ENCODE results near the gene TMTC2.

TMTC2 gene

DNA sequence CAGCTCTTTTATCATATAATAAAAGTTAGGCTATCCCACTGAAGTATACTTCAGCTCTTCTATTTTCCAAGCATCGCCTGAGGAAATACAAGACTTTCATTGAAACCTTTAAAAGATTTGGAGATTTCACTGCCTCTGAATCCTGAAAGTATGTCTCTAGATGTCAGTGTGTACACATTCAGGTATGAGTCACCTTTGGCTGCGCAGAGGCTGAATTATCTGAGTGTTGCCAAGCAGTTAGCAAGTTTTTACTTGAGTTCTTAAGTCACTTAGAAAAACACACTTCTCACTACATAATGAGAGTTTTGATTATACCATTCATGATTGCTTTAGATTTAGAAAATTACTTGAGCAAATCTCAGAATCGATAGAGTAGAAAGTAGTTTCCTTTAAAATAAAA is 210.3 kb downstream of the TMTC2 start:
- DNase-seq, result no peak

DNA sequence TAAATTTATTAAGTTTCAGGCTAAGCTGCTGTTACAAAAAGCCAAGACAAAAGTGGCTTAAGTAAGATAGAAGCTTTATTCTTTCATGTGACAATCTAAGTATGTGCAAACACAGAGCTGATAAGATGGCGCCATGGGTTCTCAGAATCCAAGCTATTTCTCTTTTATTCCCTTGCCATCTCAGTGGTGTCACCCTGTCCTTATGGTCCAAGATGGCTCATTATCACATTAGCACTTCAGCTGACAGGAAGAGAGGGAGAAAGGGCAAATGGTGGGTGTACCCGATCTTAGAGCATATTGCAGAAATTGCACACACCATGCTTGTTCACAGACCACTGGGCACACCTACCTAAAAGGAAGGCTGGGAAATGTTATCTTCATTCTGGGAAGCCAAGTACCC is 211.7 kb downstream of the TMTC2 start:
- DNase-seq, result no peak

DNA sequence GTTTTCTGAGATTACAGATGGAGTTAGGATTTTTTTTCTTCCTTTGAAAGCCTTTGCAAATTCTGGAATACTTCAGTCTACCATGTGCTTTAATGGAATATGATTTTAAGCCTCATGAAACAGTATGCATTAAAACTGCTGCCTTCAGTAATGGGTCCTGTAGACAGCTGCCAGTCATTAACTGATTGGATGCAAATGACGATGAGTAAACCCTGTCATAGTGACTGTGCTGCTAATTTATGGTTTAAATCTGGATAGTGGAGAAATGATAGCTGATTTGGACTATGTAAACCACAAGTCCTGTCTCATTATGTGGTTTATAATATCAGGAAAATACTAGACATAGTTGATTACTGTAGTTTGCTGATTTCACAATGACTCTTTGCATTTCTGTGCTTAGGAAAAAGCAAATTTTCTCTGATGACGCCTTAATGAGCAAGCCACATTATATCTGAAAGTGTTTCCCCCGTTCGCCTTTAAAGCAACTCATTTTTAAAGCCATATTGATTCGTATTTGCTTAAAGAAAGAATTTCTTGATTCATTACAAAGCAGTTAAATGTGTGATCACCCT is 217.6 kb downstream of the TMTC2 start:
- no peak for DNase-seq

DNA sequence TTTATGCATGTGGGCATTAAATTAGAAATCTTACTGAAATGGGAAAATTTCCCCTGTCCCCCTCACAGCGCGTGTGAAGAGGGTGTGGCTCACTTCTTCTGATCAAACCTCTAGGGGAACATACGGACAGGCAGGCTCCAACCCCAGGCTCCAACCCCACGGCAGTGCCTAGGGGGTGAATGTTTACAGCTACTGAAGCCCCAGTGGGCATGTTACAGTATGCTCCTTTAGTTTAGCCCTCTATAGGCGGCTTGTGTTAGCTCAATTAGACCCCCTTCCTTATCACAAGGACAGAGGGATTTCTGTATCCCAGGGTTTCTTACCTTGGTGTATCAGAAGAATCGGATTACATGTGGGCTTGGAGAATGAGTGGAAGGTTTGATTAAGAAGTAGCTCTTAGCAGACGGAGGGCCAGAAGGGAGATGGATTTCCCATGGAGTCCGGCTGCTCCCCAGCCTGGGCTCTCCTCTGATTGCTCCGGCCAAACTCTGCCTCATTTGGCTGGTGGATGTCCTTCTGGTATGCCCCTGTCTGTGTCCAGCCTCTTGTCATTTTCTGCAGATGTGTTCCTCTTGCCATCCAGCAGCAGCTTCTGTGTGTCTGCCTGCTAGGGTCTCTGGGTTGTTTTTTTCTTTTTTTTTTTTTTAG is 223.7 kb downstream of the TMTC2 start:
- DNase-seq, result no peak

DNA sequence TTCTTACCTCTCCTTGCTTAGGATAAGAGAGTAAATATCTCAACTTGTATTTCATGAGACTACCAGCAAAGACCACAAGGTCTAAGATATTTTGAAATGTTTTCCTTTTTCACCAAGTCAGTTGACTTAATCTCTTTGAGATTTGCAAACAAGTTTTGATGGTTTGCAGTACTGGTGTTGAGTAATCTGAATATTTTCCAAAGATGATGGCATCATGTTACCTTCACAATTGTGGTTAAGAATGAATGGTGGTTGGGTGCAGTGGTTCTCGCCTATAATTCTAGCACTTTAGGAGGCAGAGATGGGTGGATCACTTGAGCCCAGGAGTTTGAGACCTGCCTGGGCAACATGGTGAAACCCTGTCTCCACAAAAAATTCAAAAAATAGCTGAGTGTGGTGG is 225.7 kb downstream of the TMTC2 start:
- no peak for DNase-seq

DNA sequence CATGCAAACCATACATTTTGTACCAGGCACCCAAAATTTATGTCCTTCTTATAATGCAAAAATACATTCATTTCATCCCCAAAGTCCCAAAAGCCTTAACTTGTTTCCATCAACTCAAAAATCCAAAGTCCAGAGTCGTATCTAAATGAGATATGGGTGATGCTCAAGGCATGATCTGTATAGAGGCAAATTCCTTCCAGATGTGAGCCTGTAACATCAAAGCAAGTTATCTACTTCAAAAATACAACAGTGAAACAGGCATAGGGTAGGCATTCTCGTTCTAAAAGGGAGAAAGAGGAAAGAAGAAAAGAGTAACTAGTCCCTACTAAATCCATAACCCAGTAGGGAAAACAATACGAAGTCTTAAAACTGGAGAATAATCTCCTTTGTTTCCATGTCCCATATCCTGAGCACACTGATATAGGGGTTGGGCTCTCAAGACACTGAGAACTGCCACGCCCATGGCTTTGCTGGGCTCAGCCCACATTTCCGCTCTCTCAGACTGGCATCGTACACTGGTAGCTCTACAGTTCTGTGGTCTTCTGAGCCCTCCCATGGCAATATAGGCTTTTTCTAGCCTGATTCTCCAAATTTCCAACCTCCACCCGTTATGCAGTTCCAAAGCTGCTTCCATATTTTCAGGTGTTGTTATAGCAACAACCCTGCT is 232.8 kb downstream of the TMTC2 start:
- no peak for DNase-seq

DNA sequence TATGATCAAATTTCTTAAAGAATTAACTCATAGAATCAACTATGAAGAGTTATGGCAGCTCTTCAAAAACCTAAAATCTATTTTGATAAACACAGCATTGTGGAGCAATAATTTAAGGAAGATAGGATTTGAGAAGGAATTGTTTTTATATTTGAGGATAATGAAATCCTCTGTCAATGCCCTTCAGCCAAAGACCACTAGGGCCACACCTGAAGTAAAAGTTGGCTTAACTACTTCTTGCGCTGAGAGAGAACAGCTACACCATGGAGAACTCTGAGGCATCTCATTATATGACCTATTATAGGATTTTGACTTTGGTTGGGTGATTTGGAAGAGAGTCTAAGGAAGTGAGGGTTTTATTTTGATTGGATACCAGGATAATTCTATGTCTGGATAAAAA is 237.2 kb downstream of the TMTC2 start:
- DNase-seq, result no peak

DNA sequence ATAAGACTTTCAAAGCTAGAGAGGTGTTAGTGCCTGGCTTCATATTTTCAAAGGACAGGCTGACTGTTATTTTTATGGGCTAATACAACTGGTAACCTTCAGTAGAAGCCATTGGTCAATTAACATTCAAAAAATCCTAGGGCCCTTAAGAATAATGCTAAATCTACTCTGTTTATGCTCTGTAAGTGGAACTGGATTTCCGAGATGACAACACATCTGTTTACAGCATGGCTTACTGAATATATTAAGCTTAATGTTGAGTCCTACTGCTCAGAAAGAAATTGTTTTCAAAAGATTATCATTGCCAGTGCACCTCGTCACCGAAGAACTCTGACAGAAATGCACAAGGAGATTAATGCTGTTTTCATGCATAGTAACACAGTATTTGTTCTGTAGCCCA is 239.9 kb downstream of the TMTC2 start:
- no peak for DNase-seq

DNA sequence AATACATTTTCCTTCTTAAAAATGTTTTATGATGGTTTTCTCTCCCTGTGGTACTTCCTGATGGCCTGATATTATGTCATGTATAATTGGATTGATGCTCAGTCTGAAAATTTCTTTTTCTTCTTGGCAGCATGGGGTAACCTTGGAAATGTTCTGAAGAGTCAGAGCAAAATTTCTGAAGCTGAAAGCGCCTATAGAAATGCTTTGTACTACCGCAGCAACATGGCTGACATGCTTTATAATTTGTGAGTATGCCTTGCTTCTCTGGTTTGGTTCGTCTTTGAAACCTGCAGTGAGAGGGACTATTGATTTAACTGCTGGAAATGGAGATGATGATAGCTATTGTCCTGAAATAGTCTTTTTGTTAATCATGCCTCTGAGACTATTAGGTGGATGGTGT is 243.6 kb downstream of the TMTC2 start:
- DNase-seq, result no peak

DNA sequence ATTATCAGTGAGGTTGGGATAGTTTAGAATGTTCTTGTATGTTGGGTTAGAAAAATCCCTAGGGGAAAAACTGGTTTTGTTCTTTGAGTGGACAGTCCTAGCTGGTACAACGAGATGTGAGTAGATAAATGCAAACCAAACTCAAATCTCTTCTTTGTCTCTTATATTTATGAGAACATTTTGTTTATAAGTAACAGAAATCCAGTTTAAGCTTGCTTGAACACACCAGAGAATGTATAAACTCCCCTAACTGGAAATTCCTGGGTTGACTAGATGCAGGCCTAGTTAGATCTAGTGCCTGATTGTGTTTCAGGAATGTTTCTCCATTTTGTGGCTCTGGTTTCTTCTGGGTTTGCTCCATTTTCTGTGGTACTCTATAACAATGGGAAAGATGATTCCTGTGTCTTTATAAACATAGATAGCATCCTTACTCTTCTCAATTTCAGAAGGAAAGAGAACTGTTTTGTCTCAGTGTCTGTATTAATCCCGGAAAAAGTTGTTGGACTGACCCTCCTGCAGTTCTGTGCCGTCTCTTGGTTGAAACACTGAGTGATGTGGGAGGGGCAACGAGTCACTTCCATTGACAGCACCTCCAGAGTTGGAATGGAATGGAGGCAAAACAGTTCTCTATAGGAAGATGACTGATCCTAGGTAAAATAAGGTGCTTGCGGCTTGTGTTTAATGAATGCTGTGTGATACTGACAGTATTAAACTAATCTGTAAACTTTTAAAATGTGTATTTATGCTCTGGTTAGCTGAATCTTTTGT is 244.8 kb downstream of the TMTC2 start:
- DNase-seq, result no peak

DNA sequence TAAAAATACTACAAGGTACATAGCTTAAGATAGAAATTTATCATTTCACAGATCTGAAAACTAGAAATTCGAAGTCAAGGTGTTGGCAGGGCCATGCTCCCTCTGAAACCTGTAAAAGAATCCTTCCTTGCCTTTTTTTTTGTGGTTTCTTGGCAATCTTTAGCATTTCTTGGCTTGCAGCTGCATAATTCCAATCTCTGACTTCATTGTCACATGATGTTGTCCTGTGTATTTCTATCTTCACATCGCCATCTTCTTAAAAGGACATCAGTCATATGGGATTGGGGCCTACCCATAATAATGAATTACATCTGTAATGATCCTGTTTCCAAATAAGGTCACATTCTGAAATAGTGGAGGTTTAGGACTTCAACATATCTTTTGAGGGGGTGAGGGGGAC is 250.4 kb downstream of the TMTC2 start:
- DNase-seq, result no peak

DNA sequence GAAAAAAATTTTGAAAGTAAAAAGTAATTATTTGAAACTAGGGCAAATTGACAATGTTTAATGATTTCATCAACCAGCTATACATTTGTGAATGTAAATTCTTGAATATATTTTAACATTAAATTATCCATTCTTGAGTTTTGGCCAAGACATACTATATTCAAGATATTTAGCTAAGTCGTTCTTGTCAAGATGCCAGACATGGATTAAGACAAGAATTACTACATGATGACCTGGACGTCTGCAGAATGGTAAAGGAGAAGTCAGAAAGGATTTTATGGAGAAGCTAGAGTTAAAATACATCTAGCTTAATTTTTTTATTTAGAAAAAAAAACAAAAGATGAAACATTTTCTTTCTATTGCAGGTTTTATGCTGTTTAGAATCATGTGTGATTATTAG is 255.8 kb downstream of the TMTC2 start:
- DNase-seq, result no peak

DNA sequence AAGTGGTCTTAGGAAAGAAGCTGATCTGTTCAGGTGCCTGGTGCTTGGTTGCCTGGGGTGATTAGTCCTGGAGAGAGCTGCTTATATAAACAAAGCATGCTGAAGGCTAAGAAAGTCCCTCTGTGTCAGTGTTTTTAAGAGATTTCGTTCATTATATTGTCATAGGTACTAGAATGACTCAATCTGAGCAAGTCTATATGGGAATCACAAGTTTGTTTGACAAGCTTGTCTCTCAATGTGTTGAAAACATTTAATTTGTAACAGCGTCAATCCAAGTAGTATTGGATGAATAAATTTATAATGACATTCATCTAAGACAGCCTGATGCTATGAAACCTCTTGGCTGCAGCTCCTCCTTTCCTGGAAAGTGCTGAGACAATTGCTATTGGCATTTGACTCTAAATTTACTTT is 256.3 kb downstream of the TMTC2 start:
- no peak for DNase-seq

DNA sequence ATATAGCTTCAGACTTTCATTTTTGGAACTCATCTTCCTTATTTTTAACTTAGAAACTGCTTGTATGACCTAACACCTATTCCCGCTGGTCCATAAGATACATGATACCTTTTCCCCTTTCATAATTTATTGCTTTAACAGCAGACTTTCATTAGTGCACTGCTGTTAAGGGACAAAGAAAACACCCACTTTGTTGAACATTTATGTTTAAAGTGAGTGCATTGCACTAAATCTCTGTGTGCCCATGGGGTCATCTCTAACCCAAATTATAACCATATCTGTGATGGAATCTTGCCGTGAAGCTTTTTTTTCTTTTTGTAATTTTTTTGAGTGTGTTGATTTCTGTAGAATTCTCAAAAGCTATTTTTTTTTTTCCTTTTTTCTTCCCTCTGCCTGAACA is 261.8 kb downstream of the TMTC2 start:
- no peak for DNase-seq

DNA sequence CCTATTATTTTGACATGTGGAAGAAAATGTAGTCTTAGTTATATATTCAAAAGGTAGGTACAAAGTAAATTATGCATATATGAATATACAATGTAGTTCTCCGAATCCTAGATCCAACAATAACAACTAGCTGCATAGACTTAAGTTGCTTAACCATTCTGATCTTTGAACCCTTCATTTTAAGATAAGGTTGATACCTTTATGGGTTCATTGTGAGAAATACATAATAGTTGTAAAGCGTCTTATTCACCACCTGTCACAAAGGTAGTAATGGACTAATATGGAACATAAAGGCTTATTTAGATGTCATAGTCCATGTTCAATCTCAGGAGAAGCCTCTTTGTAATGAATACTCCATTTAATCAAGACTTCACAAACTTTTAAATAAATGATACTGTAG is 263.6 kb downstream of the TMTC2 start:
- no peak for DNase-seq

DNA sequence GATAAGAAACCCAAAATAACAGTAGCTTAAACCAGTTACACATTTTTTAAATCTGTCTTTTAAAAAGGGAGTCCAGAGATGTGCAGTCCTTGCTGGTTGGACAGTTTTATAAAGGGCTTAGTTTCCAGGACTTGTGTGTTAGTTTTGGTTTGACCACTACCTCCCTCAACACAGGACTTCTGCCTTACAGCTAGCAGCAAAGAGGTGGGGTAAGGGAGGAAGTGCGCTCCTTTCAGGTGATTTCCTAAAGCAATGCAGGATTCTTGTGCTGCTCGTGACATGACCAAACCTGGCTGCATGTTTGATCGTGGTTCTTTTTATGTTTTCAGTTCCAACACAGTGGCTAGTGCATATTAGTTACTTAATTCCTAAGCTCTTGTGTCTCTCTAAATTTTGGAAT is 266.2 kb downstream of the TMTC2 start:
- no peak for DNase-seq

DNA sequence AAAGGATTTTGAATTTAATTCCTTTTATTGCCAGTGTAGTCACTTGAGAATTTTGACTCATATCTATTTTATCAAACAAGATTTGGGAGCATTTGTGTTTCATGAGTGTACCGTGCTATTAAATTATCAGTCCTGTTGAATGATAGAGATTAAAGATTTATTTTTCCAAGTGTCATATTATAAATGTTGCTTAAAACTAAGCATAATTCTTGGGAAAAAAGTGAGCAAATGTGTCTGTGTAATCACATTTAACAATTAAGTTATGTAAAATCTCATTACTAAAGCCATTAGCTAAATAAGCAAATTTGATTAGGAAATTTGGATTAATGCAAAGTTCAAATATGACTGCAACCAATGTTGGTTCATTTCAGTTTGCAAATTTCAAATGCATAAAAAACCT is 266.7 kb downstream of the TMTC2 start:
- no peak for DNase-seq

DNA sequence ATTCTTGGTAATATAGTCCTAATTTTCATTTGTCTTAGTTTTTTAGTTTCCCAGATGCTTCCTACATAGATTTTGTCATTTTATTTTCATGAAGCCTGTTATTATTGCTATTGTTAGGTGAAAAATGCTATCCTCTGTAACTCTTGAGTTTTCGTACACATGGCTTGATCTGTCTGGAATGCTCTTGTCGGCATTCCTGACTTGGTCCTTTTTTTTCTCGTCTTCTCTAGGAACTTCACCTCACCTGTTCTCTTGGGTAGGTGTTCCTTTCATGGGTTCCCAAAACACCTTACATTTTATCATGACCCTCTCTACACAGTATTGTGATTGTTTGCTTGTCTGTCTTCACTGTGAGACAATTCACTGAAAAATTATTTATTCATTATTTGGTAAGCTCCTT is 267.4 kb downstream of the TMTC2 start:
- DNase-seq, result no peak

DNA sequence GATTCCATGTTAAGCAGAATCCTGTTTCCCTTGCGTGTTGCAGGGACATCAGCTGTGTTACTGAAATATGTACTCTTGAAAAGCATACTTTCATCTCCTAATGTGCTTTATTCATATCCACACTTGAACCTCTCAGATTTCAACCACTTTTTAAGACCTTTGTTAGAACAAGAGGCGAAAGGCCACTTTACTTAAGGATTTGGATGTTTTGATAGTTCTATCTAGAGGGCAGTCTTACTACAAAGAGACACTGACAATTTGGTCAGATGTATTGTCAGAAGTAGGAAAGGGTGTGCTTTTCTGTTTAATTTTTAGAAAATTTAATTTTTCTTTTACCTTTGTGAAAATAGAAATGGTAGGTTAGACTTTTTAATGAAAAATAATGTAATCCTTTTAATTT is 267.9 kb downstream of the TMTC2 start:
- no peak for DNase-seq

DNA sequence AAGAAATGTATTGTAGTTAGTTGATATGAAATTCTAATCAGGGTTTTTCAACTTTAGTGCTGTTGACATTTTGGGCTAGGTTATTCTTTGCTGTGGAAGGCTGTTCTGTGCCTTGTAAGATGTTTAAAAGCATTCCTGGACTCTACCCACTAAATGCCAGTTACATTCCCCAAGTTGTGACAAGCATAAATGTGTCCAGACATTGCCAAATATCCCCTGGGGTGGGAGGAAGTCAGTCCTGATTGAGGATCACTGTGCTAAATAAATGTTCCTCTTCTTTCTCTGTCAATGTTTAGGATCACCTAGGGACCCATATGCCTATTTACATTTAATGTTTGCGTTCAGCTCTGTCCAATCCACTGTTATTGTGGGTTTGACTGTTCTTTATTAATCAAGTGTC is 268.3 kb downstream of the TMTC2 start:
- no peak for DNase-seq

DNA sequence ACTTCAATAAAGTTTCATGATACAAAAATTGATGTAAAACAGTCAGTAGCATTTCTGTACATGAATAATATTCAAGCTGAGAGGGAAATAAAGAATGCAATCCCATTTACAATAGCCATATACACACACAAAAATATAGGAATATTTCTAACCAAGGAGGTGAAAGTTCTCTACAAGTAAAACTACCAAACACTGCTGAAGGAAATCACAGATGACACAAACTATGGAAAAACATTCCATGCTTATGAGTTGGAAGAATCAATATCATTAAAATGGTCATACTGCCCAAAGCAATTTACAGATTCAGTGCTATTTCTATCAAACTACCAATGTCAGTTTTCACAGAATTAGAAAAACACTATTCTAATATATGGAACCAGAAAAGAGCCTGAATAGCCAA is 272.3 kb downstream of the TMTC2 start:
- DNase-seq, result no peak

DNA sequence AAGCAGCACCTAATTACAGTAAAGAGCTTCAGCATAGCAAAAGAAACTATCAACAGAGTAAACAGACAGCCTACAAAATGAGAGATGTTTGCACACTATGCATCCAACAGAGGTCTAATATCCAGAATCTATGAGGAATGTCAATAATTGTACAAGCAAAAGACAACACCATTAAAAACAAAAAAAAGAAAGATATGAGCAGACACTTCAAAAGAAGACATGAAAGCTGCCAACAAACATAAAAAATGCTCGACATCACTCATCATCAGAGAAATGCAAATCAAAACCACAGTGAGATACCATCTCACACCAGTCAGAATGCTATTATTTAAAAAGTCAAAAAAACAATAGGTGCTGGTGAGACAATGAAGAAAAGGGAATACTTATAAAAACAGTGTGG is 273.1 kb downstream of the TMTC2 start:
- no peak for DNase-seq

DNA sequence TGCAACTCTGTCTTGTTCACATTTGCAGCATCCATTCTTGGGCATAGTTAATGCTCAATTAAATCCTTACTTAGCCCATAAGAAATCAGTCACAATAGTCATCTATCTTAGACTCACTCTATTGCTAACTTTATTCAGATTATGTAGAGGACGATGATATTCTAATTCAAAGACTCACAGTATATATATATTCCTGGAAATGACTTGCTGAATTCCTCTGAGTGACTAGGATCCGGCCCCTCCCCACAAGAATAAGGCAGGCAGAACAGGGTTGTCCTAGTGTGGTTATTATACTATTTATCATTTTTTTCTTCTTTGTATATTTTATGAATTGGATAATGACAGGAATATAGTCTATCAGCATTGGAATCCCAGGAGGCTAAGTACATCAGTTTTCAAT is 275.1 kb downstream of the TMTC2 start:
- DNase-seq, result no peak

DNA sequence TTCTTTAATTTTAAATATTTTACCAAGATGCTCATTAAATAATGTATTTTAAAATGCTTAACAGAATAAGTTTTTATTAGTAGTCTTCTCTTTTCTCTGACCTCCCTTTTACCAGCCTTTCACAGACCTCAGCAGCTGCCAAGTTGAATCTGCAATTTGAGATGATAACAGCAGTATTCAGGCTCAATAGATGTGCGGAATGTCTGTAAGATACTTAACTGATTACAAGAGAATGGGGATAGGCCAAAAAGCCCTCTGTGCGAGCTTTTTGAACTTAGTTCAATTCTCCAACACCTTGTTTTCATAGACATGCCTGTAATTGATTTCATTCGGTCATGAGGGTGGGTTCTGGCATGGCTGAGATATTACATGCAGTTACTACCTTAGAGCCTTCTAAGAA is 277.2 kb downstream of the TMTC2 start:
- no peak for DNase-seq

Data from MV-4-11 (cell line).